DOHH2 (cell line): ENCODE measurements around the gene CMSS1.

ENCODE experiments used
- H3F3A ChIP-seq: fragments of 200-600 bp; sonication (generic), shearing (Covaris generic); 2 replicates; pipeline ENCODE4 v1.6.0; 2016; ENCODE audit warnings: antibody characterized with exemption, mild to moderate bottlenecking; ENCODE audit not compliant: control insufficient read depth, insufficient read depth
- H3K27ac ChIP-seq: fragments of 200-600 bp; sonication (generic); 2 replicates; pipeline ENCODE4 v1.5.1; 2014; ENCODE audit warnings: low read depth, mild to moderate bottlenecking, low read length, moderate library complexity
- H3K27me3 ChIP-seq: fragments of 200-600 bp; sonication (generic); 2 replicates; pipeline ENCODE4 v1.6.1; 2014; ENCODE audit warnings: mild to moderate bottlenecking, low read length, mixed read lengths; ENCODE audit not compliant: control insufficient read depth
- H3K36me3 ChIP-seq: fragments of 200-600 bp; sonication (generic); 2 replicates; pipeline ENCODE4 v1.6.1; 2014; ENCODE audit warnings: mild to moderate bottlenecking, low read length, moderate library complexity, mixed read lengths; ENCODE audit not compliant: control insufficient read depth
- H3K4me1 ChIP-seq: fragments of 200-600 bp; sonication (generic); 2 replicates; pipeline ENCODE4 v1.6.1; 2014; ENCODE audit warnings: mild to moderate bottlenecking, low read length, mixed read lengths; ENCODE audit not compliant: control insufficient read depth
- H3K4me2 ChIP-seq: fragments of 200-600 bp; sonication (generic); 2 replicates; pipeline ENCODE4 v1.6.0; 2014; ENCODE audit warnings: mild to moderate bottlenecking, low read length, moderate library complexity
- H3K4me3 ChIP-seq: fragments of 200-600 bp; sonication (generic); 2 replicates; pipeline ENCODE4 v1.5.1; 2014; ENCODE audit warnings: mild to moderate bottlenecking, low read length, mixed read lengths
- H3K79me2 ChIP-seq: fragments of 200-600 bp; sonication (generic); 2 replicates; pipeline ENCODE4 v1.6.1; 2014; ENCODE audit warnings: mild to moderate bottlenecking, low read length, mixed read lengths; ENCODE audit not compliant: control insufficient read depth
- H3K9me2 ChIP-seq: fragments of 200-600 bp; sonication (generic); replicated peaks from 2 replicates; pipeline ENCODE4 v1.6.1; 2014; ENCODE audit warnings: mild to moderate bottlenecking, low read length, mixed read lengths; ENCODE audit not compliant: control insufficient read depth
- H3K9me3 ChIP-seq: fragments of 200-600 bp; sonication (generic); 2 replicates; pipeline ENCODE4 v1.6.1; 2014; ENCODE audit warnings: antibody characterized with exemption, low read length, mixed read lengths; ENCODE audit not compliant: control insufficient read depth, insufficient read depth
- H4K20me1 ChIP-seq: fragments of 200-600 bp; sonication (generic); 2 replicates; pipeline ENCODE4 v1.6.0; 2014; ENCODE audit warnings: low read depth, mild to moderate bottlenecking, antibody characterized with exemption, low read length, moderate library complexity; ENCODE audit not compliant: control insufficient read depth, insufficient read depth
- CTCF ChIP-seq: fragments of 200-600 bp; sonication (generic); IDR thresholded peaks from one replicate; pipeline ENCODE4 v1.5.1; 2014; ENCODE audit warnings: antibody characterized with exemption, mild to moderate bottlenecking, low read depth, low read length; ENCODE audit not compliant: poor library complexity, severe bottlenecking
- EZH2phosphoT487 ChIP-seq: fragments of 200-600 bp; sonication (generic); IDR thresholded peaks from 2 replicates; pipeline ENCODE4 v1.6.1; 2017; ENCODE audit warnings: borderline replicate concordance, mild to moderate bottlenecking, antibody characterized with exemption, low read length, moderate library complexity, mixed read lengths

The CMSS1 gene

GRCh38 chr3:100073049-100073713, 255.5 kb downstream of the CMSS1 start:
- Histone ChIP-seq H3K9me2 (no peaks in the 10 kb centered on the region), H3K4me1 (peaks cover 22% of the 10 kb centered on the region), H3F3A (no peaks in the 10 kb centered on the region), H3K79me2 (no peaks in the 10 kb centered on the region), H3K4me2 (peak overlapping the region; percentile 3), H3K27ac (no peak overlapping the region), H3K27me3 (no peaks in the 10 kb centered on the region), H3K9me3 (no peaks in the 10 kb centered on the region), H3K4me3 (no peak overlapping the region), H4K20me1 (no peaks in the 10 kb centered on the region), H3K36me3 (no peaks in the 10 kb centered on the region)
- TF ChIP-seq EZH2phosphoT487 (no peak), CTCF (no peak)

DNA sequence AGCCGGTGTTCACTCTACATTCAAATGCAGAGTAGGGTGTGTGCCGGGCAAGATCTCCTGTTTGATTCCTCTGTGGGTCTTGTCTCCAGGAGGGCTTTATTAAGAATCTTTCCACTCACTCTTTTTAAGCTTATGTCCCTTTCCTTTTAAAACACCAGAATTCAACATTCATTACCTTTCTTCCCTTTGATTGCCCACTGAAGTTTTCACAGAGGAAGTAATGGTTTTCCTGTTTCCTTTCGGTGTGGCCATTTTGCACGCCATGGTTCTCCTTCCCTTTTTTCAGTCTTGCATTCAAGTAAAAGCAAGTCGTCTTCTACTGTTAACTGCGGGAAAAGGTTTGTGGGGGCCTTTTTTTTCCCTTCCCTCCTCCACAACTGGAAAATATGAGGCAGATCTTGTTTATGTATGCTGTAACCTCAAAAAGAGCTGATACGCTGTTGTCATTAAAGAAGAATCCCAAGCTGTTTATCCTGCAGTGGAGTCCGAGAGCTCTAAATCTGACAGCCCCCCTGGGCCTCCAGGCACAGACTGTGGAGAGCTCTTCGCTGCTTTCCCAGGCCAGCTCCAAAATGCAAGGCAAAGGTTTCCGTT, 256.1 kb downstream of the CMSS1 start:
- no peaks in the 10 kb centered on the region for H3K79me2 ChIP-seq
- no peaks in the 10 kb centered on the region for H4K20me1 ChIP-seq
- H3K4me2 ChIP-seq = peak overlapping the region; percentile 3
- no peaks in the 10 kb centered on the region for H3K9me2 ChIP-seq
- H3K4me3 ChIP-seq = no peak overlapping the region
- no peaks in the 10 kb centered on the region for H3K27me3 ChIP-seq
- peaks cover 18% of the 10 kb centered on the region for H3K4me1 ChIP-seq
- no peak overlapping the region for H3K27ac ChIP-seq
- no peaks in the 10 kb centered on the region for H3K36me3 ChIP-seq
- TF ChIP-seq EZH2phosphoT487 = no peak
- no peak for TF ChIP-seq CTCF
- H3K9me3 ChIP-seq = no peaks in the 10 kb centered on the region
- H3F3A ChIP-seq = no peaks in the 10 kb centered on the region

DNA sequence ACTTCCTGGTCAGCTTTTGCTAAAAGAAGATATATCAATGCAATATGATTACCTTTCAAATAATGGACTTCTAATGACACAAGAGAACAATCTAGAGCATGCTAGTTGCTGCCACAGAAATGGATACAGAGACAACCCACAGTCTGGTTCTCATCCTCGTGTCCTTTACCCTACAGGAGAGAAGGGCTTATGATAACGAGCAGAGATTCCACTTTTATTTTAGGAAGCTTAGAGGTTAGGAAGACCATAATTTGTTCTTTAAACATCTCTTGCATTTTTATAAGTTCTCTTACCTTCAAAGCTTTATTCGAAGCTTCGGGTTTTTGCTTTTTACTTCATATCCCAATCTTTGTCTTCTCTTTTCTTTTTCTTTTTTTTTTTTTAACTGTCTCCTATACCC, 257.5 kb downstream of the CMSS1 start:
- no peaks in the 10 kb centered on the region for H3F3A ChIP-seq
- no peak overlapping the region for H3K4me2 ChIP-seq
- H4K20me1 ChIP-seq = no peaks in the 10 kb centered on the region
- H3K4me1 ChIP-seq = peaks cover 11% of the 10 kb centered on the region
- H3K27me3 ChIP-seq = no peaks in the 10 kb centered on the region
- no peaks in the 10 kb centered on the region for H3K9me2 ChIP-seq
- H3K36me3 ChIP-seq = no peaks in the 10 kb centered on the region
- no peak overlapping the region for H3K4me3 ChIP-seq
- H3K27ac ChIP-seq = no peak overlapping the region
- H3K9me3 ChIP-seq = no peaks in the 10 kb centered on the region
- no peak for TF ChIP-seq EZH2phosphoT487
- TF ChIP-seq CTCF = no peak
- H3K79me2 ChIP-seq = no peaks in the 10 kb centered on the region
